ENCODE measurements around the gene NUP88. TPM values are rescaled to one million over a fixed set of nuclear protein-coding genes. Genes with fewer than 3 reads are reported as not detected.

Gene NUP88
- total and polyA plus RNA-seq, 10 of the 15 experiments (the other 5 are each of a cell fraction or from before 2014, with no cell fraction given): 110 to 244 (median 188) TPM

DNA sequence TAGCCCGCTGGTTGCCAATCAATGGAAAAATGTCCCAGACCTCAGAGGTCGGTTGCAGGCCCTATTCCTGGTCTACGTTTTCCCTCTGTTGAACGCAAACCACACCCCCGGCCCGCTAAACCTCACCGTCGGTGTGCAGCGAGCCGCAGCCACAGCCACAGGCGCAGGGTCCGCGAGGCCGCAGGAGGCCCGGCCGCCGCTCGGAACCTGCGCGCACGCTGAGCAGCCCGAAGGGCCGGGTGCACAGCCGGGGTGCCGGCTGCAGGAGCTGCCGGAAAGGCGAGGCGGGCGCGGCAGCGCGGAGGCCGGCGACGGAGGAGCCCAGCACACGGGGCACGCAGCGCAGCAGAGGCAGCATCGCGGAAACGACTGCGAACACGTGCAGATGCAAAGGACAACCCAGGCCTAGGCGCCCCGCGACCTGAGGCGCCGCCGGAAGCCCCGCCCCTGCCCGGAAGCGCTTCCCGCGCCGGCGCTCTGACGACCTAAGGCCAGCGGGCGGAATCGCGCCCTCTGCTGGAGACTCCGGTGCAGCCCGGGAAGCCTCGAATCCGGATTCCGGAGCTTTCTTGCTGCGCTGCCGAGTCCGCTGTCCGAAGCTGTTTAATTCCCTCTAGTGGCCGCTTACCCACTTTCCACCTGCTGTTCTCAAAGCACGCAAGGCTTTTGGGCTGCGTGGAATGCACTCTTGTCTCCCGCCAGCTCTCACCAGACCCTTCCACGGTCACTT is 19.4 kb upstream of the NUP88 start, which contains the start of gene C1QBP (continued):
- TF ChIP-seq MTA2 (IDR thresholded peaks at IDR 0.05; ENCODE audit: low read depth) (no peak), TBL1XR1 (IDR thresholded peaks at IDR 0.05; ENCODE audit: low read depth, low read length) (no peak), KLF5 (IDR thresholded peaks at IDR 0.05; ENCODE audit: partially characterized antibody) (peak; percentile 77), YY1 (IDR thresholded peaks at IDR 0.05; ENCODE audit: low read depth, low read length) (peak; percentile 72), CEBPB (IDR thresholded peaks at IDR 0.05; ENCODE audit: borderline replicate concordance in 1 of 2, low read depth in 2 of 2, low read length in 2 of 2) (no peak), SMAD1 (IDR thresholded peaks at IDR 0.05; ENCODE audit: low read depth, partially characterized antibody) (no peak), RAD21 (IDR thresholded peaks at IDR 0.05; ENCODE audit: insufficient read depth, low read depth, low read length) (peak; percentile 66), RAD51 (IDR thresholded peaks at IDR 0.05) (no peak), NFIC (IDR thresholded peaks at IDR 0.05; ENCODE audit: low read depth, low read length) (no peak; the same call in 1 of the 2 replicates), PAX5 (IDR thresholded peaks at IDR 0.05; ENCODE audit: borderline replicate concordance, low read depth, low read length) (peak; percentile 79; the same call in 1 of the 2 replicates), TAF1 (IDR thresholded peaks at IDR 0.05; ENCODE audit: borderline replicate concordance, low read depth, low read length) (peak; percentile 74), POLR2AphosphoS2 (IDR thresholded peaks at IDR 0.05; ENCODE audit: low read depth, low read length) (0 out of 2 replicates have a peak, but pooled peaks have one; percentile 54), HCFC1 (IDR thresholded peaks at IDR 0.05; ENCODE audit: low read length) (peak; percentile 50), HDAC2 (IDR thresholded peaks at IDR 0.05) (no peak), GABPA (IDR thresholded peaks at IDR 0.05; ENCODE audit: low read depth) (peak; percentile 83), POLR2A (IDR thresholded peaks at IDR 0.05; ENCODE audit: low read depth, low read length) (peak; percentile 95), BACH1 (IDR thresholded peaks at IDR 0.05; ENCODE audit: borderline replicate concordance) (peak; percentile 74; the same call in 1 of the 2 replicates), ATF7 (IDR thresholded peaks at IDR 0.05; ENCODE audit: low read depth) (no peak), STAT3 (IDR thresholded peaks at IDR 0.05; ENCODE audit: low read depth, low read length) (no peak), RCOR1 (conservative IDR thresholded peaks at IDR 0.05; ENCODE audit: low read depth, low read length) (no peak; the same call in 1 of the 2 replicates), BCL11A (IDR thresholded peaks at IDR 0.05; ENCODE audit: low read depth, low read length) (no peak), MYC (IDR thresholded peaks at IDR 0.05; ENCODE audit: insufficient read depth, insufficient read length, insufficient replicate concordance, low read length, severe bottlenecking) (peak; percentile 97), SREBF1 (IDR thresholded peaks at IDR 0.05; ENCODE audit: low read length) (no peak), POU2F2 (IDR thresholded peaks at IDR 0.05; ENCODE audit: borderline replicate concordance, low read depth, low read length) (peak; percentile 58; the same call in 2 of the 3 replicates), KAT2A (conservative IDR thresholded peaks at IDR 0.05; ENCODE audit: control insufficient read depth, low read depth, low read length) (no peak), SUZ12 (IDR thresholded peaks at IDR 0.05; ENCODE audit: unreplicated experiment) (no peak), SMARCA5 (IDR thresholded peaks at IDR 0.05) (peak; percentile 82)
- TF ChIP-seq, protein P1, sequence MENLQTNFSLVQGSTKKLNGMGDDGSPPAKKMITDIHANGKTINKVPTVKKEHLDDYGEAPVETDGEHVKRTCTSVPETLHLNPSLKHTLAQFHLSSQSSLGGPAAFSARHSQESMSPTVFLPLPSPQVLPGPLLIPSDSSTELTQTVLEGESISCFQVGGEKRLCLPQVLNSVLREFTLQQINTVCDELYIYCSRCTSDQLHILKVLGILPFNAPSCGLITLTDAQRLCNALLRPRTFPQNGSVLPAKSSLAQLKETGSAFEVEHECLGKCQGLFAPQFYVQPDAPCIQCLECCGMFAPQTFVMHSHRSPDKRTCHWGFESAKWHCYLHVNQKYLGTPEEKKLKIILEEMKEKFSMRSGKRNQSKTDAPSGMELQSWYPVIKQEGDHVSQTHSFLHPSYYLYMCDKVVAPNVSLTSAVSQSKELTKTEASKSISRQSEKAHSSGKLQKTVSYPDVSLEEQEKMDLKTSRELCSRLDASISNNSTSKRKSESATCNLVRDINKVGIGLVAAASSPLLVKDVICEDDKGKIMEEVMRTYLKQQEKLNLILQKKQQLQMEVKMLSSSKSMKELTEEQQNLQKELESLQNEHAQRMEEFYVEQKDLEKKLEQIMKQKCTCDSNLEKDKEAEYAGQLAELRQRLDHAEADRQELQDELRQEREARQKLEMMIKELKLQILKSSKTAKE (IDR thresholded peaks at IDR 0.05; ENCODE audit: low read depth, poor library complexity, severe bottlenecking): no peak
- TF ChIP-seq, protein P2, sequence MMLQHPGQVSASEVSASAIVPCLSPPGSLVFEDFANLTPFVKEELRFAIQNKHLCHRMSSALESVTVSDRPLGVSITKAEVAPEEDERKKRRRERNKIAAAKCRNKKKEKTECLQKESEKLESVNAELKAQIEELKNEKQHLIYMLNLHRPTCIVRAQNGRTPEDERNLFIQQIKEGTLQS (IDR thresholded peaks at IDR 0.05; ENCODE audit: borderline replicate concordance, extremely low read depth, low read depth, low read length): peak; percentile 38; the same call in 1 of the 2 replicates
- TF ChIP-seq, protein P3, sequence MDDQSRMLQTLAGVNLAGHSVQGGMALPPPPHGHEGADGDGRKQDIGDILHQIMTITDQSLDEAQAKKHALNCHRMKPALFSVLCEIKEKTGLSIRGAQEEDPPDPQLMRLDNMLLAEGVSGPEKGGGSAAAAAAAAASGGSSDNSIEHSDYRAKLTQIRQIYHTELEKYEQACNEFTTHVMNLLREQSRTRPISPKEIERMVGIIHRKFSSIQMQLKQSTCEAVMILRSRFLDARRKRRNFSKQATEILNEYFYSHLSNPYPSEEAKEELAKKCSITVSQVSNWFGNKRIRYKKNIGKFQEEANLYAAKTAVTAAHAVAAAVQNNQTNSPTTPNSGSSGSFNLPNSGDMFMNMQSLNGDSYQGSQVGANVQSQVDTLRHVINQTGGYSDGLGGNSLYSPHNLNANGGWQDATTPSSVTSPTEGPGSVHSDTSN (IDR thresholded peaks at IDR 0.05; ENCODE audit: insufficient replicate concordance, low read depth, low read length): no peak

All from GM12878 (cell line).